ENCODE data around the gene RAET1L.
A peak's percentile ranks its signal among the peaks of the same experiment; 100 is the strongest.
"Not testable (repeated sequence)": the region's sequence is repeated elsewhere in the genome, so short reads cannot be mapped to it uniquely, and the experiment has no call there.

RAET1L gene

DNA sequence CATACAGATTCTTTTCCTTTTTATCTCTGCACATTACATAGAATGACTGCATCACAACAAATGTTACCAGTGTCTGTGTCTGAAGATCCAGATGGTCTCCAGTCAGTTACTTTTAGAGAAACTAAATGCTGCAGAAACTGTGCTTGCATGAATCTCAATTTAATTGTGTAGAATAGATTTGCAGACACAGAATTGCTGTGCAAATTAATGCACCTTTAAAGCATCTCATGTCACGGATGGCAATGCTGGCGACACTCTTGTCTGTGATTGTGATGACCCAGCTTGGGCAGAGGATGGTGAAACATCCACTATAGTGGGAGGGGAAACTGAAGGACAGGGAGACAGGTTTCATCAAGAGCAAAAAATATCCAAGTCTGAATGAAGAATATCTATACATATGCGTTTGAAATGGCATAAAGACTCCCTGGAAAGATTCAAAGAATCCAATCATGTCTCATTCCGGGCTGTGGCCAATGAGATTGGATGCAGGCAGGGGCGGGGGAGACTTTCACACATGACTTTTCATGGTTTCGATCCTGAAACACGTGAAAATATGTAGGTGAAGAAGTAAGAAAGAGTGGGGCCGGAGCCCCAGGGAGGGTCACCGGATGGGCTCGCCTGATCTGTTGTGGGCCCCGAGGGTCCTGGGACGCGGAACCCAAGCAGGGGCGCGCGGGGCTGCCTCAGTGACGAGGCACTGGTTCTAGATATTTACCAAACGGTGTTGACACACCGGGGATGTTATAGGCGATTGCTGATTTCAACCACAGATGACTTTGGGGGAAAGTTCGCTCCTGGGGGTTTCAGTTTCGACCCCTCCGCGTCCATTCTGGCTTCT lies 11.3 kb downstream of the RAET1L start:
- H3K36me3 ChIP-seq (ENCODE audit: insufficient read depth, low read length), result not testable (repeated sequence)

DNA sequence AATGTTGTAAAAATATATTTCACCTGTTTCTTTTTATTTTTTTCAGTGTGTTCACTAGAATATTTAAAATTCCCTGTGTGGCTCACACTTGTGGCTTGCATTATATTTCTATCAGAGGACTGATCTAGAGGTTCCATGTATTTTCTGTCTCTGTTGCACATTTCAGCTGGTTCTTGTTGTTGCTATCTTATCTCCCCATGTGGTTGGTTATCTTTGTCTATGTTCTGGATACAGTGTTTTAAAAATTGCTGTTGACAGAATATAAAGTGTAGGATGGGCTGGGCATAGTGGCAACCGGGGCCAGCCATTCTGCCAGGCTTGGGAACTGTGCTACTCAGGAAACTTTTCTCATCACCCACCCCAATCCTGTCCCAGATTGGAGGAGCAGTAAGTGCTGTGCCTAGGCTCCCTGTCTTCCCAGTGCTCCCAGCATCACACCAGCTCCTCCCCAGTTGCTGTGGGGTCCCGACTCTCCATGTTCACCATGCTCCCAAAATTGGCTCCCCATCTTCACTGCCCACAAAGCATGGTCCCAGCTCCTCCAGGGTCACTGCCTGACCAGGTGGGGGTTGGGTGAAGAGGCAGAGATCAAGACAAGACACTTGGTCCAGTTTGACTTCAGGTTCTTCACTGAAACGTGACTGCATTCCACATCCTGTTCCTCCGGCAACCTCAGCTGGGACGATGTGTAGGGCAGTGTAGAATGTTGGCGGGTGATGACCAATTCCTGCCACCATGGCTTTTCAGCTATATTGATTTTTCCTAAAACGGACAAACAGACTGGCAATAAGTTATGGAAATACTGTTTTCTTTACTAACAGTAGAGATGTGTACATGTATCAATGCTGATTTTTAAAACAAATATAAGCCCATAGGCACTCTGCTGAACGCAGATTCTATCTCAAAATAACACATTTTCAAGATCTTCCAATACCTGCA lies 12.2 kb downstream of the RAET1L start:
- H3K27ac ChIP-seq (ENCODE audit: low read depth, low read length); H3K9ac ChIP-seq (ENCODE audit: low read length); H3K4me3 ChIP-seq (ENCODE audit: low read depth in 1 of 2, low read length in 2 of 2); H3K4me1 ChIP-seq (ENCODE audit: insufficient read depth, low read length); H3K9me3 ChIP-seq (ENCODE audit: low read length); H3K36me3 ChIP-seq (ENCODE audit: insufficient read depth, low read length): not testable (repeated sequence)
- H3K27me3 ChIP-seq (ENCODE audit: control insufficient read depth in 1 of 2, insufficient read depth in 2 of 2, low read length in 2 of 2), result peaks cover 30 to 52% of the 10 kb centered on the region in 2 donors

More for the DNA sequence above, 11.3 kb downstream of the RAET1L start:
- H3K9me3 ChIP-seq (ENCODE audit: low read length); H3K4me3 ChIP-seq (ENCODE audit: low read depth in 1 of 2, low read length in 2 of 2); H3K9ac ChIP-seq (ENCODE audit: low read length); H3K27ac ChIP-seq (ENCODE audit: low read depth, low read length); H3K4me1 ChIP-seq (ENCODE audit: insufficient read depth, low read length): not testable (repeated sequence)
- H3K27me3 ChIP-seq (ENCODE audit: control insufficient read depth in 1 of 2, insufficient read depth in 2 of 2, low read length in 2 of 2), result peaks cover 30 to 44% of the 10 kb centered on the region in 2 donors

DNA sequence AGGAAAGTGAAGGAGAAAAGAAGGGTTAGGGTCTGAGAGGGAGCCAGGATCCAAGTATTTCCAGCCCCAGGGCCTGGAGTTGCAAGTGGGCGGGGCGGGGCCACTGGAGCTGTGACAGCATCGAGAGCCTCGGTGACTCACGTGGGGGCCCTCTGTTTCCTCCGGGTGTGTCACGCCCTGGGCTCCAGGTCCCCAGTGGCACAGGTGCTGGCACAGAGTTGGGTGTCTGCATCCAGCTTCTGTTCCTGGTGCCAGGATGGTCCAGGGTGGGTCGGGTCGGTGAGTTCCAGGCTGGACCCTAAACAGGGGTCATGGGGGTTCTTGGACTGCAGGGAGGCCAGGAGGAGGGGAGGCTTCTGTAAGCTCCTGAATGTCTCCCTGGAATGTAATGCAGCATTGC lies 16.7 kb downstream of the RAET1L start:
- Histone ChIP-seq H3K36me3 (ENCODE audit: insufficient read depth, low read length) (no peaks in the 10 kb centered on the region), H3K4me3 (ENCODE audit: low read depth in 1 of 2, low read length in 2 of 2) (no peak overlapping the region), H3K9me3 (ENCODE audit: low read length) (no peaks in the 10 kb centered on the region), H3K27ac (ENCODE audit: low read depth, low read length) (no peak overlapping the region), H3K9ac (ENCODE audit: low read length) (no peak overlapping the region), H3K27me3 (ENCODE audit: control insufficient read depth in 1 of 2, insufficient read depth in 2 of 2, low read length in 2 of 2) (peaks cover 20 to 64% of the 10 kb centered on the region in 2 donors), H3K4me1 (ENCODE audit: insufficient read depth, low read length) (peaks cover 6% of the 10 kb centered on the region)

- H3K9me3 ChIP-seq (ENCODE audit: low read length), result no peaks in the 10 kb centered on the region
- H3K4me3 ChIP-seq (ENCODE audit: low read depth in 1 of 2, low read length in 2 of 2), result no peak overlapping the region
- H3K36me3 ChIP-seq (ENCODE audit: insufficient read depth, low read length), result no peaks in the 10 kb centered on the region
- H3K27me3 ChIP-seq (ENCODE audit: control insufficient read depth in 1 of 2, insufficient read depth in 2 of 2, low read length in 2 of 2), result peaks cover 26 to 70% of the 10 kb centered on the region in 2 donors
- H3K9ac ChIP-seq (ENCODE audit: low read length), result no peak overlapping the region
- no peak overlapping the region for H3K27ac ChIP-seq (ENCODE audit: low read depth, low read length)
- H3K4me1 ChIP-seq (ENCODE audit: insufficient read depth, low read length), result peaks cover 6% of the 10 kb centered on the region
These were observed 18.3 kb downstream of the RAET1L start for GRCh38 chr6:150006961-150007464.

GRCh38 chr6:150005761-150006651 lies 19.3 kb downstream of the RAET1L start:
- Histone ChIP-seq H3K9me3 (ENCODE audit: low read length) (no peaks in the 10 kb centered on the region), H3K27ac (ENCODE audit: low read depth, low read length) (no peak overlapping the region), H3K27me3 (ENCODE audit: control insufficient read depth in 1 of 2, insufficient read depth in 2 of 2, low read length in 2 of 2) (peaks cover 26 to 67% of the 10 kb centered on the region in 2 donors), H3K36me3 (ENCODE audit: insufficient read depth, low read length) (no peaks in the 10 kb centered on the region), H3K4me1 (ENCODE audit: insufficient read depth, low read length) (peaks cover 6% of the 10 kb centered on the region), H3K9ac (ENCODE audit: low read length) (no peak overlapping the region), H3K4me3 (ENCODE audit: low read depth in 1 of 2, low read length in 2 of 2) (peak overlapping the region; percentile 62 to 91)

DNA sequence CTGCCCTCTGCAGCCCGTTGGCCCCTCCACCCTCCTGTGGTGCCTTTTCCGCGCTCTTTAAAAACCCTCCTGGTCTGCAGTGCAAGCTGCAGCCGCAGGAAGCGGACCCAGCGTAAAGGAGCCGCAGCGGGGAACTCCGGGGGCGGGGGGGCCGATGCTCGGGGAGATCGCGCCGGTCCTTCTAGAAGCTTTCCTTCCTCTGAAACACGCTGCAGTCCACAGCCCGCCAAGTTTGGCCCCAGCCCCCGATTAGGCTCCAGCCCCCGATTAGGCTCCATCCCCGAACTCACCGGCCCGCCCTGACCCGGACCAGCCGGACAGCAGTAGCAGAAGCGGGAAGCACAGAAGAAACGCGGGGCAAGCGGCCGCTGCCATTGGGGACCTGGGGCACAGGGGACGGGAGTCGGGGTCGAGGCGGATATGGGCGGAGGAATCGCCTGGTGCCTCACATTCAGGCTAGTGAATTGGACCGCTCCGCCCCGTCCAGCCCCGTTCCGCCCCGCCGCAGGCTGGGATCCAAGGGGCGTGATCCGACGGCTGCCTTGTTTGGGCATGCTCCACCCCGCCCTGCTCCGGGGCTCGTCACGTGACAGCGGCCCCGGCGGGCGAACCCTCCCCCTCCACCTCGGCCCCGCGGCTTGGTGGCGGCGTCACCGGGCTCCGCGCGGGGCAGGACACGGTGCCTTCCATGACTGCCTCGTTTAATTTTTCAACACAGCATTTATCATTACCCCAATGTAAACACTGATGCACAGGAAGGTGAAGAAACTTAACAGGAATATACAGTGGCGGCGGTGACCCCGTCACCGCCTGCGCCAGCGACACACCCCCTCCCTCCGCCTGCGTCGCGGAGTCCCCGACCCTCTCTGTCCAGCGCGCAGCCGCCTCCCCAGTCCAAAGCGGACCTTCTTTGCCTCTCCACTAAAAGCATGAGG lies 20.3 kb downstream of the RAET1L start:
- Histone ChIP-seq H3K4me3 (ENCODE audit: low read depth in 1 of 2, low read length in 2 of 2) (peak overlapping the region; percentile 62 to 91), H3K9ac (ENCODE audit: low read length) (no peak overlapping the region), H3K9me3 (ENCODE audit: low read length) (no peaks in the 10 kb centered on the region), H3K27ac (ENCODE audit: low read depth, low read length) (no peak overlapping the region), H3K36me3 (ENCODE audit: insufficient read depth, low read length) (no peaks in the 10 kb centered on the region), H3K4me1 (ENCODE audit: insufficient read depth, low read length) (peaks cover 6% of the 10 kb centered on the region), H3K27me3 (ENCODE audit: control insufficient read depth in 1 of 2, insufficient read depth in 2 of 2, low read length in 2 of 2) (peaks cover 28 to 67% of the 10 kb centered on the region in 2 donors)

GRCh38 chr6:150004101-150004782 lies 21.1 kb downstream of the RAET1L start:
- Histone ChIP-seq H3K9ac (ENCODE audit: low read length) (no peak overlapping the region), H3K36me3 (ENCODE audit: insufficient read depth, low read length) (no peaks in the 10 kb centered on the region), H3K27me3 (ENCODE audit: control insufficient read depth in 1 of 2, insufficient read depth in 2 of 2, low read length in 2 of 2) (peaks cover 33 to 67% of the 10 kb centered on the region in 2 donors), H3K4me1 (ENCODE audit: insufficient read depth, low read length) (peaks cover 6% of the 10 kb centered on the region), H3K27ac (ENCODE audit: low read depth, low read length) (no peak overlapping the region), H3K9me3 (ENCODE audit: low read length) (no peaks in the 10 kb centered on the region), H3K4me3 (ENCODE audit: low read depth in 1 of 2, low read length in 2 of 2) (peak overlapping the region; percentile 62 to 91)

DNA sequence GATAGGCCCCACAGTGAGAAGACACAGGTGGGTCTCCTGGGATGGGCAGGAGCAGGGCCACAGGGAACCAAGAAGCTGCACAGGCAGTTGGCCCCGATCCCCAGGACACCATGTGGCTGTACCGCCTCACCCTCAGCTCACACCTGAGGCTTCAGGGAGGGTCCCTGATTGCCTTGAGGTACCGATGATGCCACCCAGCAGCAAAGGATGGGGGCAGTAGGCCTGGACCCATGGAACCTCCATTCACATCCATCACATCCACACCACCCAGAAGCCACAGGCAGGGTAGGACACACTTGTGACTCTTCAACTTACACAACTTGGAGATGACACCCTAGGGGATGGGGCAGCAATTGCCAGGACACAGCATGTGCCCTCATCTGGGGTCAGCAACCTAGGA lies 21.7 kb downstream of the RAET1L start:
- not testable (repeated sequence) for H3K36me3 ChIP-seq (ENCODE audit: insufficient read depth, low read length); H3K9me3 ChIP-seq (ENCODE audit: low read length); H3K4me3 ChIP-seq (ENCODE audit: low read depth in 1 of 2, low read length in 2 of 2); H3K27ac ChIP-seq (ENCODE audit: low read depth, low read length); H3K4me1 ChIP-seq (ENCODE audit: insufficient read depth, low read length); H3K9ac ChIP-seq (ENCODE audit: low read length)
- peaks cover 33 to 69% of the 10 kb centered on the region in 2 donors for H3K27me3 ChIP-seq (ENCODE audit: control insufficient read depth in 1 of 2, insufficient read depth in 2 of 2, low read length in 2 of 2)

DNA sequence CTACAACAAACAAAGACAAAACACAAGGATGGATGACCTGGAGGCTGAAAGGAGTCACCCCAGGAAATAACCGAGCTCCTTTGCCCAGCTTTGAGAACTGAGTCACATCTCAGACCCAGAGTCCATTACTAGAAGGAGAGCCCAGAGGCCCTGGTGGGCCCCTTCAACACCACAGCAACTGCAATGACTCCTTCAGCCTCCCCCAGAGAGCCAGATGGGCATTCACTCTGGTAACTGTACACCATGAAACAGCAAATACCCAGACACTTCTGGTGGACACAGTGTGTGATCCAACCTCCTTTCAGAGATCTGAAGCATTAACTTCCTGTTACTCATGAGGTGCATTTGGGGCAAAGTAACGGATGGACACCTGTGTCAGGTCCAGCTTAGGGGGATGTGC lies 22.6 kb downstream of the RAET1L start:
- Histone ChIP-seq H3K4me1 (ENCODE audit: insufficient read depth, low read length) (peaks cover 6% of the 10 kb centered on the region), H3K27ac (ENCODE audit: low read depth, low read length) (no peak overlapping the region), H3K4me3 (ENCODE audit: low read depth in 1 of 2, low read length in 2 of 2) (no peak overlapping the region), H3K36me3 (ENCODE audit: insufficient read depth, low read length) (no peaks in the 10 kb centered on the region), H3K27me3 (ENCODE audit: control insufficient read depth in 1 of 2, insufficient read depth in 2 of 2, low read length in 2 of 2) (peaks cover 33 to 64% of the 10 kb centered on the region in 2 donors), H3K9ac (ENCODE audit: low read length) (no peak overlapping the region), H3K9me3 (ENCODE audit: low read length) (no peaks in the 10 kb centered on the region)

Data from muscle layer of colon (tissue), 2 donors.